Hindlimb muscle (tissue), 1 donor: ENCODE results near the gene GCSAM. TPM values are rescaled to one million over a fixed set of nuclear protein-coding genes. Genes with fewer than 3 reads are reported as not detected.

Experiments
- polyA plus RNA-seq: library from polyadenylated mRNA; unstranded; fragments of 120-200 nt; gene quantifications from one replicate; pipeline ENCODE4 v1.2.1, GENCODE V29; 2013; ENCODE audit not compliant: insufficient read length

GCSAM gene
- polyA plus RNA-seq, 1 donor = 0.80 TPM

Other genes with a start within 250 kb of the GCSAM start
- gene ABHD10, start 154.2 kb downstream of the GCSAM start, polyA plus RNA-seq = 23.3 TPM
- gene TAGLN3, start 134.3 kb downstream of the GCSAM start, polyA plus RNA-seq = 3.7 TPM
- not detected for gene TMPRSS7, start 98.5 kb downstream of the GCSAM start, polyA plus RNA-seq
- 3.0 TPM for gene C3orf52, start 46.9 kb downstream of the GCSAM start, polyA plus RNA-seq
- gene SLC9C1, start 161.0 kb upstream of the GCSAM start, polyA plus RNA-seq = 0.10 TPM
- gene CD200, start 199.9 kb upstream of the GCSAM start, polyA plus RNA-seq = 10.7 TPM